Mesothelial cell of epicardium (in vitro differentiated cells): ENCODE measurements around the gene BBS9. TPM values are rescaled to one million over a fixed set of nuclear protein-coding genes. Genes with fewer than 3 reads are reported as not detected.

ENCODE experiments used
- DNase-seq, 2 experiments: peaks; one replicate each; pipeline ENCODE4 v3.0.0; 2021; ENCODE audit warnings: low spot score in 2 of 2; ENCODE audit not compliant: unreplicated experiment in 2 of 2
- H3K27ac Mint-ChIP-seq: 2 replicates; pipeline ENCODE4 v1.8.0; 2021; ENCODE audit warnings: mixed read lengths
- H3K27me3 Mint-ChIP-seq: 2 replicates; pipeline ENCODE4 v1.8.0; 2021; ENCODE audit warnings: low read depth, mixed read lengths
- H3K36me3 Mint-ChIP-seq: 2 replicates; pipeline ENCODE4 v1.8.0; 2021; ENCODE audit warnings: mixed read lengths
- H3K4me1 Mint-ChIP-seq: 2 replicates; pipeline ENCODE4 v1.8.0; 2021; ENCODE audit warnings: mixed read lengths
- H3K4me3 Mint-ChIP-seq: 2 replicates; pipeline ENCODE4 v1.8.0; 2021; ENCODE audit warnings: mild to moderate bottlenecking, moderate library complexity, mixed read lengths
- H3K9me3 Mint-ChIP-seq: 2 replicates; pipeline ENCODE4 v1.8.0; 2021; ENCODE audit warnings: mixed read lengths
- total RNA-seq: library from RNA; stranded (reverse); gene quantifications from 3 replicates; pipeline ENCODE4 v1.2.1, GENCODE V29; 2021
- TF ChIP-seq, protein P1 (sequence below): fragments of 200-600 bp; sonication (generic); IDR thresholded peaks from one replicate; pipeline ENCODE4 v1.5.0; 2021; ENCODE audit warnings: antibody characterized with exemption; ENCODE audit not compliant: unreplicated experiment

Gene BBS9
- total RNA-seq, 1 donor from 2014 or later = 26.9 TPM

GRCh38 chr7:33623267-33623666 lies 493.9 kb downstream of the BBS9 start:
- Mint-ChIP-seq H3K4me3 (no peak overlapping the region), H3K4me1 (no peaks in the 10 kb centered on the region), H3K27me3 (no peaks in the 10 kb centered on the region), H3K27ac (no peak overlapping the region), H3K36me3 (peaks cover 9% of the 10 kb centered on the region), H3K9me3 (peaks cover 35% of the 10 kb centered on the region)
- no peak for DNase-seq
- TF ChIP-seq, protein P1, sequence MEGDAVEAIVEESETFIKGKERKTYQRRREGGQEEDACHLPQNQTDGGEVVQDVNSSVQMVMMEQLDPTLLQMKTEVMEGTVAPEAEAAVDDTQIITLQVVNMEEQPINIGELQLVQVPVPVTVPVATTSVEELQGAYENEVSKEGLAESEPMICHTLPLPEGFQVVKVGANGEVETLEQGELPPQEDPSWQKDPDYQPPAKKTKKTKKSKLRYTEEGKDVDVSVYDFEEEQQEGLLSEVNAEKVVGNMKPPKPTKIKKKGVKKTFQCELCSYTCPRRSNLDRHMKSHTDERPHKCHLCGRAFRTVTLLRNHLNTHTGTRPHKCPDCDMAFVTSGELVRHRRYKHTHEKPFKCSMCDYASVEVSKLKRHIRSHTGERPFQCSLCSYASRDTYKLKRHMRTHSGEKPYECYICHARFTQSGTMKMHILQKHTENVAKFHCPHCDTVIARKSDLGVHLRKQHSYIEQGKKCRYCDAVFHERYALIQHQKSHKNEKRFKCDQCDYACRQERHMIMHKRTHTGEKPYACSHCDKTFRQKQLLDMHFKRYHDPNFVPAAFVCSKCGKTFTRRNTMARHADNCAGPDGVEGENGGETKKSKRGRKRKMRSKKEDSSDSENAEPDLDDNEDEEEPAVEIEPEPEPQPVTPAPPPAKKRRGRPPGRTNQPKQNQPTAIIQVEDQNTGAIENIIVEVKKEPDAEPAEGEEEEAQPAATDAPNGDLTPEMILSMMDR = no peak

GRCh38 chr7:33624215-33624614 lies 494.9 kb downstream of the BBS9 start:
- Mint-ChIP-seq H3K27ac (no peak overlapping the region), H3K4me3 (no peak overlapping the region), H3K9me3 (peaks cover 30% of the 10 kb centered on the region), H3K27me3 (no peaks in the 10 kb centered on the region), H3K4me1 (no peaks in the 10 kb centered on the region), H3K36me3 (peaks cover 9% of the 10 kb centered on the region)
- no peak for DNase-seq
- TF ChIP-seq, protein P1 = no peak

- TF ChIP-seq, protein P1 = no peak
- peaks cover 6% of the 10 kb centered on the region for H3K9me3 Mint-ChIP-seq
Measured at GRCh38 chr7:33626869-33627268, 497.5 kb downstream of the BBS9 start.

DNA sequence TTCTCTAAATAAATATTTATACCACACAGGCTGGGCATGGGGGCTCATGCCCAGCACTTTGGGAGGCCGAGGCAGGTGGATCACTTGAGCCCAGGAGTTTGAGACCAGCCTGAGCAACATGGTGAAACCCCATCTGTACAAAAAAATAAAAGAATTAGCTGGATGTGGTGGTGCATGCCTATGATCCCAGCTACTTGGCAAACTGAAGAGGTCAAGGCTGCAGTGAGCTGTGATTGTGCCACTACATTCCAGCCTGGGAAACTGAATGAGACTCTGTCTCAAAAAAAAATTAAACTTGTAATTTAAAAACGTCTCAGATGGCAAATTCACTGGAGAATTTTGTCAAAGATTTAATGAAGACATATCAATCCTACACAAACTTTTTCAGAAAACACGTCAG lies 498.4 kb downstream of the BBS9 start:
- Mint-ChIP-seq H3K27me3 (no peaks in the 10 kb centered on the region), H3K9me3 (peaks cover 6% of the 10 kb centered on the region), H3K36me3 (peaks cover 5% of the 10 kb centered on the region), H3K27ac (no peak overlapping the region), H3K4me1 (no peaks in the 10 kb centered on the region), H3K4me3 (no peak overlapping the region)
- no peak for DNase-seq
- TF ChIP-seq, protein P1 = no peak

More at GRCh38 chr7:33626869-33627268, 497.5 kb downstream of the BBS9 start:
- Mint-ChIP-seq H3K4me3 (no peak overlapping the region), H3K27me3 (no peaks in the 10 kb centered on the region), H3K36me3 (peaks cover 5% of the 10 kb centered on the region), H3K27ac (no peak overlapping the region), H3K4me1 (no peaks in the 10 kb centered on the region)
- no peak for DNase-seq

DNA sequence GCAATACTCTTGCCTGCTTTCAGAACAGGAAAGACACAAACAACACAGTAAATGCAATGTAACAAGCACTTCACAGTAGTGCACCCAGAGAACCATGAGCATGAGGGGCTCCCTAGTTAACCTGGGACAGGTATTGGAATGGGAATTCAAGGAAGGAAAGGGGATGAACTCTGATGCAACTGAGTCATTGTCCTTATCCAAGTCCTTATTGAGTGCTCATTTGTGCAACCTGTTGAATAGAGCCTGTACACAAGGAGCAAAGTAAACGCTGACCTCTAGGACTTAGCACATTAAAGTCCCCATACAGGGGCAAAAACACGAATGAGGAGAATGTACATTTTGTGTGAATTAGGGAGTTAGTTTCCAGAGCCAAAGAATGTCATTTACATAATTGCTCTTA lies 499.5 kb downstream of the BBS9 start:
- no peaks in the 10 kb centered on the region for H3K4me1 Mint-ChIP-seq
- H3K4me3 Mint-ChIP-seq = no peak overlapping the region
- H3K36me3 Mint-ChIP-seq = peaks cover 5% of the 10 kb centered on the region
- H3K27ac Mint-ChIP-seq = no peak overlapping the region
- H3K27me3 Mint-ChIP-seq = no peaks in the 10 kb centered on the region
- DNase-seq = no peak
- H3K9me3 Mint-ChIP-seq = peaks cover 6% of the 10 kb centered on the region
- TF ChIP-seq, protein P1 = no peak

GRCh38 chr7:33630359-33630758 lies 501.0 kb downstream of the BBS9 start:
- H3K9me3 Mint-ChIP-seq = peaks cover 6% of the 10 kb centered on the region
- H3K4me3 Mint-ChIP-seq = no peak overlapping the region
- H3K4me1 Mint-ChIP-seq = no peaks in the 10 kb centered on the region
- H3K36me3 Mint-ChIP-seq = peaks cover 5% of the 10 kb centered on the region
- TF ChIP-seq, protein P1 = no peak
- no peaks in the 10 kb centered on the region for H3K27me3 Mint-ChIP-seq
- no peak for DNase-seq
- H3K27ac Mint-ChIP-seq = no peak overlapping the region
